ENCODE data around the gene AUP1. TPM values are rescaled to one million over a fixed set of nuclear protein-coding genes. Genes with fewer than 3 reads are reported as not detected.

The AUP1 gene
- total and polyA plus RNA-seq, 9 of the 15 experiments (the other 6 are each of a cell fraction or from before 2014, with no cell fraction given), result 70.7 to 245 (median 165) TPM

DNA sequence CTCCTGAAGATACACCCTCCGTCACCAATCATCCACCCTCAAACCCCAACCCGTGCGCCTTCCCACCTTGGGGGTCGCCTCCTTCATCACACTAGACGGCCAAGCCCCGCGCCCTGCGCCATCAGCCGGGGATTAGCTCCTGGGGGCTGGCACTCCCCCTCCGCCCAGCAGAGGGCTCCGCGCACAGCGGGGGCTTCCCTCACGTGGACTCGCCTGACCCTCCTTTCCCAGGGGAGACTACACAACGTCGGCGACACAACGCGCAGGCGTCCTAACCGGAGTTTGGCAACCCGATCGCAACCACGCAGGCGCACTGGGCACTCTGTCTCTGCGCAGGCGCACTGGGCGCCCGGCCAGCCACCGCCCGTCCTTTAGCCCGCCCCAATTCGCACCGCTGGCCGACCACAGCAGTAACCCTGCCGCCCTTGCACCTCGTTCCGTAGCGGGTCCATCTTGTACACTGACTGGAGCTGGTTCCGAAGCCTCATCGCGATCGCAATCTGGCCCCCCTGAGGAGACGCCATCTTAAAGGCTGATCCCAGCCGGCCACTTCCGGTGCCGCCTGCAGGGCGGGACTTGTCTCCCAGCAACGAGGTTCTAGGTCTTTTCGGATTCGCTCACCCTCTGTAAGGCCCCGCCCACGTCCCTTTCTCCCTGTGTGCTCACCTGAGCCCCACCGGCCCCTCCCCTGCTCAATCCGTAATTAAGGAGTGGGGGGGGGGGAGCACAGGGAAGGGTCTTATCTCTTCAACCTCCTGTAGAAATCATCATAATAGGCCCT lies 22.2 kb downstream of the AUP1 start, which contains the start of gene PCGF1 (continued):
- TF ChIP-seq, protein P1, sequence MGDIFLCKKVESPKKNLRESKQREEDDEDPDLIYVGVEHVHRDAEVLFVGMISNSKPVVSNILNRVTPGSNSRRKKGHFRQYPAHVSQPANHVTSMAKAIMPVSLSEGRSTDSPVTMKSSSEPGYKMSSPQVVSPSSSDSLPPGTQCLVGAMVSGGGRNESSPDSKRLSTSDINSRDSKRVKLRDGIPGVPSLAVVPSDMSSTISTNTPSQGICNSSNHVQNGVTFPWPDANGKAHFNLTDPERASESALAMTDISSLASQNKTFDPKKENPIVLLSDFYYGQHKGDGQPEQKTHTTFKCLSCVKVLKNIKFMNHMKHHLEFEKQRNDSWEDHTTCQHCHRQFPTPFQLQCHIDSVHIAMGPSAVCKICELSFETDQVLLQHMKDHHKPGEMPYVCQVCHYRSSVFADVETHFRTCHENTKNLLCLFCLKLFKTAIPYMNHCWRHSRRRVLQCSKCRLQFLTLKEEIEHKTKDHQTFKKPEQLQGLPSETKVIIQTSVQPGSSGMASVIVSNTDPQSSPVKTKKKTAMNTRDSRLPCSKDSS (IDR thresholded peaks at IDR 0.05; ENCODE audit: low read depth, partially characterized antibody), result no peak
- TF ChIP-seq SMAD2 (IDR thresholded peaks at IDR 0.05; ENCODE audit: low read depth, low read length) (no peak), ELF2 (CRISPR knock-in tag; IDR thresholded peaks at IDR 0.05) (peak; percentile 79; the same call in 1 of the 2 replicates), CREB1 (IDR thresholded peaks at IDR 0.05) (no peak; the same call in 1 of the 2 replicates), CREB1 (CRISPR knock-in tag; IDR thresholded peaks at IDR 0.05) (peak; percentile 71), PRPF4 (IDR thresholded peaks at IDR 0.05; ENCODE audit: insufficient read depth, low read depth, low read length, poor library complexity, severe bottlenecking) (no peak), BRCA1 (IDR thresholded peaks at IDR 0.05) (no peak), BRCA1 (CRISPR knock-in tag; IDR thresholded peaks at IDR 0.05) (0 out of 2 replicates have a peak, but pooled peaks have one; percentile 5), ZKSCAN1 (IDR thresholded peaks at IDR 0.05; ENCODE audit: low read depth, low read length) (0 out of 2 replicates have a peak, but pooled peaks have one; percentile 49), FOXM1 (IDR thresholded peaks at IDR 0.05; ENCODE audit: low read depth) (no peak), FOXM1 (CRISPR knock-in tag; IDR thresholded peaks at IDR 0.05; ENCODE audit: low read depth) (no peak), RB1 (IDR thresholded peaks at IDR 0.05; ENCODE audit: low read depth) (peak; percentile 19; the same call in 1 of the 2 replicates), KLF1 (tag; IDR thresholded peaks at IDR 0.05) (peak; percentile 83), HEY1 (CRISPR knock-in tag; IDR thresholded peaks at IDR 0.05; ENCODE audit: borderline replicate concordance) (no peak)
- TF ChIP-seq, protein P2, sequence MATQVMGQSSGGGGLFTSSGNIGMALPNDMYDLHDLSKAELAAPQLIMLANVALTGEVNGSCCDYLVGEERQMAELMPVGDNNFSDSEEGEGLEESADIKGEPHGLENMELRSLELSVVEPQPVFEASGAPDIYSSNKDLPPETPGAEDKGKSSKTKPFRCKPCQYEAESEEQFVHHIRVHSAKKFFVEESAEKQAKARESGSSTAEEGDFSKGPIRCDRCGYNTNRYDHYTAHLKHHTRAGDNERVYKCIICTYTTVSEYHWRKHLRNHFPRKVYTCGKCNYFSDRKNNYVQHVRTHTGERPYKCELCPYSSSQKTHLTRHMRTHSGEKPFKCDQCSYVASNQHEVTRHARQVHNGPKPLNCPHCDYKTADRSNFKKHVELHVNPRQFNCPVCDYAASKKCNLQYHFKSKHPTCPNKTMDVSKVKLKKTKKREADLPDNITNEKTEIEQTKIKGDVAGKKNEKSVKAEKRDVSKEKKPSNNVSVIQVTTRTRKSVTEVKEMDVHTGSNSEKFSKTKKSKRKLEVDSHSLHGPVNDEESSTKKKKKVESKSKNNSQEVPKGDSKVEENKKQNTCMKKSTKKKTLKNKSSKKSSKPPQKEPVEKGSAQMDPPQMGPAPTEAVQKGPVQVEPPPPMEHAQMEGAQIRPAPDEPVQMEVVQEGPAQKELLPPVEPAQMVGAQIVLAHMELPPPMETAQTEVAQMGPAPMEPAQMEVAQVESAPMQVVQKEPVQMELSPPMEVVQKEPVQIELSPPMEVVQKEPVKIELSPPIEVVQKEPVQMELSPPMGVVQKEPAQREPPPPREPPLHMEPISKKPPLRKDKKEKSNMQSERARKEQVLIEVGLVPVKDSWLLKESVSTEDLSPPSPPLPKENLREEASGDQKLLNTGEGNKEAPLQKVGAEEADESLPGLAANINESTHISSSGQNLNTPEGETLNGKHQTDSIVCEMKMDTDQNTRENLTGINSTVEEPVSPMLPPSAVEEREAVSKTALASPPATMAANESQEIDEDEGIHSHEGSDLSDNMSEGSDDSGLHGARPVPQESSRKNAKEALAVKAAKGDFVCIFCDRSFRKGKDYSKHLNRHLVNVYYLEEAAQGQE (IDR thresholded peaks at IDR 0.05; ENCODE audit: borderline replicate concordance), result peak; percentile 10; the same call in 1 of the 2 replicates
- TF ChIP-seq, protein P2 (CRISPR knock-in tag; IDR thresholded peaks at IDR 0.05; ENCODE audit: low read depth), result 0 out of 2 replicates have a peak, but pooled peaks have one; percentile 28

Data from K562 (cell line).